Caco-2 (cell line): ENCODE results near the gene LIN9. TPM values are rescaled to one million over a fixed set of nuclear protein-coding genes. Genes with fewer than 3 reads are reported as not detected.
A peak's percentile ranks its signal among the peaks of the same experiment; 100 is the strongest.

Experiments
- BruUV-seq: library from RNA; stranded (reverse); fragments of 400-500 nt; replicated peaks from 2 replicates; lab custom pipeline; 2021; lab: Mats Ljungman, UMichigan
- CTCF ChIA-PET: fragments of 300-600 bp; sonication (Branson Sonifier 250); formaldehyde crosslinking; loops from one replicate; lab custom pipeline; 2022; ENCODE audit warnings: antibody characterized with exemption; lab: Charles Lee
- POLR2A ChIA-PET: fragments of 300-600 bp; sonication (Branson Sonifier 250); formaldehyde crosslinking; loops from one replicate; lab custom pipeline; 2022; ENCODE audit warnings: antibody characterized with exemption; lab: Charles Lee
- DNase-seq, 2 experiments: peaks; one replicate each; pipeline versions ENCODE4 v3.0.0 to v3.0.0-alpha.2; 2020 to 2022
- H3K27me3 ChIP-seq: replicated peaks from 2 replicates; pipeline ENCODE4 v1.6.0; 2011; ENCODE audit warnings: low read length; ENCODE audit not compliant: control insufficient read depth, insufficient read depth
- H3K36me3 ChIP-seq: 2 replicates; pipeline ENCODE4 v1.5.1; 2011; ENCODE audit warnings: low read length; ENCODE audit not compliant: control insufficient read depth, insufficient read depth
- H3K4me1 ChIP-seq: fragments of 250-450 bp; sonication (Bioruptor Pico); 2 replicates; pipeline ENCODE4 v1.5.1; 2020; ENCODE audit warnings: mild to moderate bottlenecking
- H3K4me3 ChIP-seq: 2 replicates; pipeline ENCODE4 v1.5.1; 2011; ENCODE audit warnings: low read depth, mild to moderate bottlenecking, control low read depth, low read length
- H3K9me3 ChIP-seq: fragments of 250-450 bp; sonication (Bioruptor Pico); 2 replicates; pipeline ENCODE4 v1.5.1; 2020; ENCODE audit warnings: mild to moderate bottlenecking, moderate library complexity
- H3K27ac Mint-ChIP-seq: one replicate; pipeline ENCODE4 v1.8.0; 2022; ENCODE audit warnings: mixed read lengths; ENCODE audit not compliant: unreplicated experiment
- H3K27me3 Mint-ChIP-seq: one replicate; pipeline ENCODE4 v1.8.0; 2022; ENCODE audit warnings: mixed read lengths; ENCODE audit not compliant: insufficient read depth, unreplicated experiment
- H3K36me3 Mint-ChIP-seq: one replicate; pipeline ENCODE4 v1.8.0; 2022; ENCODE audit warnings: mild to moderate bottlenecking, mixed read lengths; ENCODE audit not compliant: insufficient read depth, unreplicated experiment
- H3K4me1 Mint-ChIP-seq: one replicate; pipeline ENCODE4 v1.8.0; 2022; ENCODE audit warnings: low read depth, mixed read lengths; ENCODE audit not compliant: unreplicated experiment
- H3K4me3 Mint-ChIP-seq: one replicate; pipeline ENCODE4 v1.8.0; 2022; ENCODE audit warnings: mild to moderate bottlenecking, moderate library complexity, mixed read lengths; ENCODE audit not compliant: unreplicated experiment
- H3K9me3 Mint-ChIP-seq: one replicate; pipeline ENCODE4 v1.8.0; 2022; ENCODE audit warnings: mixed read lengths; ENCODE audit not compliant: unreplicated experiment
- intact Hi-C: fragments of 100-400 bp; cut with micrococcal nuclease; formaldehyde crosslinking; loops from one replicate; pipeline ENCODE4 v1.10.0; 2022; ENCODE audit not compliant: unreplicated experiment
- total RNA-seq: library from RNA; stranded (reverse); gene quantifications from 2 replicates; pipeline ENCODE4 v1.2.3, GENCODE V29; 2022
- TF ChIP-seq, protein P1 (sequence below), 2 experiments: fragments of 200-600 bp in 1 of 2; IDR thresholded peaks; 1 replicate in 1 of 2; 2 replicates in 1 of 2; pipeline versions ENCODE4 v1.5.1 to v1.8.0; 2011 to 2022; ENCODE audit warnings: antibody characterized with exemption in 1 of 2, control low read depth in 1 of 2, inconsistent platforms in 1 of 2, low read depth in 1 of 2, low read length in 1 of 2, mild to moderate bottlenecking in 1 of 2, moderate library complexity in 1 of 2; ENCODE audit not compliant: insufficient read depth in 1 of 2, severe bottlenecking in 1 of 2, unreplicated experiment in 1 of 2

The LIN9 gene
- total RNA-seq, 1 experiment from 2014 or later = 12.2 TPM

DNA sequence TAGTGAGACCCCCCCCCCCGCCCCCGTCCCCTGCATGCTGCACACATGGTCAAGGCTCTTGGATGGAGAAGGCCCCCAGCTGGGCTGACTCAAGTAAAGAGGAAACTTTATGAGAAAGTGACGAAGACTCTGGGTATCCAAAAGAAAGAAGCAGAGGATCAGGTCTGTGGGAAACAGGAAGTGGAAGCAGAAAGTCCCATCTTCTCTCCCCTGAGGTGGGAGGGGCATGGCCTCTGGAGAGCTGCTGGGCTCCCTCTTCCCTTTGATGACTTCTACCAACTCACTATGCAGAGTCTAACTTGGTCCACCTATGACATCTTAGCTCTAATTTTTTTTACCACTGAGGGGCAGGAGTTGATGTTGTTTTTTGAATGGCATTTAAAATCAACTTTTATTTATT lies 42.7 kb upstream of the LIN9 start:
- BruUV-seq = no TSS peak
- intact Hi-C loops = no loop called here
- Mint-ChIP-seq H3K27me3 (no peaks in the 10 kb centered on the region), H3K9me3 (no peaks in the 10 kb centered on the region), H3K36me3 (no peaks in the 10 kb centered on the region), H3K4me3 (no peak overlapping the region), H3K4me1 (peaks cover 8% of the 10 kb centered on the region), H3K27ac (no peak overlapping the region)
- ChIA-PET POLR2A (no interaction called here), CTCF (interaction anchor here (1.1 kb wide), 1 partner anchor 155 kb away, joined by 4 read pairs; no protein-coding TSS in a partner anchor)
- Histone ChIP-seq H3K36me3 (no peaks in the 10 kb centered on the region; the same call in 1 of the 2 replicates), H3K4me3 (no peak overlapping the region), H3K27me3 (no peaks in the 10 kb centered on the region), H3K4me1 (peaks cover 13% of the 10 kb centered on the region; the same call in 1 of the 2 replicates), H3K9me3 (no peaks in the 10 kb centered on the region)
- TF ChIP-seq, protein P1, sequence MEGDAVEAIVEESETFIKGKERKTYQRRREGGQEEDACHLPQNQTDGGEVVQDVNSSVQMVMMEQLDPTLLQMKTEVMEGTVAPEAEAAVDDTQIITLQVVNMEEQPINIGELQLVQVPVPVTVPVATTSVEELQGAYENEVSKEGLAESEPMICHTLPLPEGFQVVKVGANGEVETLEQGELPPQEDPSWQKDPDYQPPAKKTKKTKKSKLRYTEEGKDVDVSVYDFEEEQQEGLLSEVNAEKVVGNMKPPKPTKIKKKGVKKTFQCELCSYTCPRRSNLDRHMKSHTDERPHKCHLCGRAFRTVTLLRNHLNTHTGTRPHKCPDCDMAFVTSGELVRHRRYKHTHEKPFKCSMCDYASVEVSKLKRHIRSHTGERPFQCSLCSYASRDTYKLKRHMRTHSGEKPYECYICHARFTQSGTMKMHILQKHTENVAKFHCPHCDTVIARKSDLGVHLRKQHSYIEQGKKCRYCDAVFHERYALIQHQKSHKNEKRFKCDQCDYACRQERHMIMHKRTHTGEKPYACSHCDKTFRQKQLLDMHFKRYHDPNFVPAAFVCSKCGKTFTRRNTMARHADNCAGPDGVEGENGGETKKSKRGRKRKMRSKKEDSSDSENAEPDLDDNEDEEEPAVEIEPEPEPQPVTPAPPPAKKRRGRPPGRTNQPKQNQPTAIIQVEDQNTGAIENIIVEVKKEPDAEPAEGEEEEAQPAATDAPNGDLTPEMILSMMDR (IDR thresholded peaks at IDR 0.05; ENCODE audit: insufficient read depth in 1 of 2, low read depth in 1 of 2, low read length in 1 of 2, severe bottlenecking in 1 of 2, unreplicated experiment in 1 of 2) = no peak
- DNase-seq = no peak

DNA sequence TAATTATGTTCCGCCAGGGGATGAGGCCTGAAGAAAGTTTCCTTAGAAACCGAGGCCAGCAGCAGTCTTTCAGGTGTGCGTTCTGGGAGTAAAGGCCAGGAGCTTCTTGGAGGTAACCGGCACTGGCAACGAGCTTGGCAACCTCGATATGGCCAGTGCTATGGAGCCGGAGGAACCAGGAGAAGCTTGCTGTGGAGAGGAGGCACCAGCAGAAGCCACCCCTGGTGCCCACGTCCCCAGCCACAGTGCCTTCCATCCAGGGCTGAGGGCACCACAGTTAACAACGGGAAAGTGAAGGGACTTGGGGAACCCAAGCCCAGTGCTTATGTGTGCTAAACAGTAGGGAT lies 41.5 kb upstream of the LIN9 start:
- no TSS peak for BruUV-seq
- no peaks in the 10 kb centered on the region for H3K27me3 Mint-ChIP-seq
- Histone ChIP-seq H3K36me3 (no peaks in the 10 kb centered on the region; the same call in 1 of the 2 replicates), H3K4me1 (peaks cover 13% of the 10 kb centered on the region; the same call in 1 of the 2 replicates), H3K4me3 (no peak overlapping the region), H3K27me3 (no peaks in the 10 kb centered on the region), H3K9me3 (no peaks in the 10 kb centered on the region)
- H3K4me3 Mint-ChIP-seq = no peak overlapping the region
- no peaks in the 10 kb centered on the region for H3K9me3 Mint-ChIP-seq
- ChIA-PET CTCF (no interaction called here), POLR2A (no interaction called here)
- TF ChIP-seq, protein P1 (IDR thresholded peaks at IDR 0.05; ENCODE audit: insufficient read depth in 1 of 2, low read depth in 1 of 2, low read length in 1 of 2, severe bottlenecking in 1 of 2, unreplicated experiment in 1 of 2) = no peak
- peaks cover 8% of the 10 kb centered on the region for H3K4me1 Mint-ChIP-seq
- no peak for DNase-seq
- no peaks in the 10 kb centered on the region for H3K36me3 Mint-ChIP-seq
- intact Hi-C loops = no loop called here
- H3K27ac Mint-ChIP-seq = peak overlapping the region; percentile 53

DNA sequence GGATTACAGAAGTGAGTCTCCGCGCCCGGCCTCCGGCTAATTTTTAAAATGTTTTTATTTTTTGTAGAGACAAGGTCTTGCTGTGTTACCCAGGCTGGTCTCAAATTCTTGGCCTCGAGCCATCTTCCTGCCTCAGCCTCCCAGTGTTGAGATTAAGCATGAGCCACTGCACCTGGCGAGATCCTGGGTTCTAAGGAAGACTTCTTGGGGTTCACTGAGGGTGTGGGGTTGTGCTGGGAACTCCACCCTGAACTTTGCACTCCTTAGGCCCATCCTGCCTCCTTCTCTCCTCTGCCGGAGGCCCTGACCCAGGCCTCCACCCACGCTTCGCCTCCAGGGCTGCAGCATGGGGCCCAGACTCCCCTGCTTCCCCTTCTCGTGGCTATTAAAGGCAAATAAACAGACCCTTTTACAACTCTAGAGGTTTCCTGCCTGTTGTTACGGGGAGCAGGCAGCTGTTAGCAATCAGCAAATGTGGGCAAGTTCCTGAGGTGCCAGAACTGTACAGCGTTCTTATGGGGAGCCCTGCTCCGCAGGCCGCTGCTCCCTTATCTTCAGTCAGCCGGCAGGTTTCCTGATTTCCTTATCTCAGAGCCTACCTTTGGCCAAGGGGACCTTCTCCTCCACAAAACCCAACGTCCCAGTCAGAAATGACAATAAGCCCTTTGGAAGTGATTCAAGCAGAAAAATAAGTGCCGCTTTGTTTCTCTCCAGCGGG lies 41.0 kb upstream of the LIN9 start:
- POLR2A ChIA-PET = no interaction called here
- H3K27ac Mint-ChIP-seq = peak overlapping the region; percentile 53

More for the DNA sequence above, 41.0 kb upstream of the LIN9 start:
- CTCF ChIA-PET = no interaction called here
- peak in 1 of 2 experiments; percentile 45 for DNase-seq
- H3K4me1 ChIP-seq = peaks cover 13% of the 10 kb centered on the region; the same call in 1 of the 2 replicates
- Mint-ChIP-seq H3K4me3 (no peak overlapping the region), H3K4me1 (peaks cover 8% of the 10 kb centered on the region), H3K9me3 (no peaks in the 10 kb centered on the region), H3K36me3 (no peaks in the 10 kb centered on the region), H3K27me3 (no peaks in the 10 kb centered on the region)
- no TSS peak for BruUV-seq
- intact Hi-C loops = no loop called here
- no peak overlapping the region for H3K4me3 ChIP-seq
- no peaks in the 10 kb centered on the region for H3K9me3 ChIP-seq
- TF ChIP-seq, protein P1 (IDR thresholded peaks at IDR 0.05; ENCODE audit: insufficient read depth in 1 of 2, low read depth in 1 of 2, low read length in 1 of 2, severe bottlenecking in 1 of 2, unreplicated experiment in 1 of 2) = no peak
- H3K27me3 ChIP-seq = no peaks in the 10 kb centered on the region
- no peaks in the 10 kb centered on the region; the same call in 1 of the 2 replicates for H3K36me3 ChIP-seq
